Adrenal gland (tissue), 12 donors: ENCODE measurements around the gene FOSB. TPM values are rescaled to one million over a fixed set of nuclear protein-coding genes. Genes with fewer than 3 reads are reported as not detected.

Source experiments
- DNase-seq, 7 donors: peaks; one replicate each; pipeline ENCODE4 v3.0.0-alpha.2; 2019 to 2020
- H3K27ac ChIP-seq, 5 donors: fragments of 200-600 bp; sonication (generic) in 4 of 5; 1 replicate in 3 of 5; 2 replicates in 2 of 5; pipeline versions ENCODE4 v1.5.1 to v1.8.0; 2016 to 2020; ENCODE audit warnings: mild to moderate bottlenecking in 1 of 5
- H3K27me3 ChIP-seq: fragments of 200-600 bp; 2 replicates; pipeline ENCODE4 v1.8.0; 2021
- H3K36me3 ChIP-seq, 2 donors: fragments of 200-600 bp; replicated peaks in 1 of 2; 1 replicate in 1 of 2; 2 replicates in 1 of 2; pipeline versions ENCODE4 v1.5.1 to v1.8.0; 2018 to 2022
- H3K4me1 ChIP-seq, 2 donors: fragments of 200-600 bp; replicated peaks in 1 of 2; 1 replicate in 1 of 2; 2 replicates in 1 of 2; pipeline versions ENCODE4 v1.5.1 to v1.8.0; 2018 to 2021
- H3K4me3 ChIP-seq, 4 donors: fragments of 200-600 bp; sonication (generic) in 3 of 4; one replicate each; pipeline ENCODE4 v1.5.1; 2016 to 2018
- H3K9me3 ChIP-seq, 3 donors: fragments of 200-600 bp; sonication (generic) in 1 of 3; replicated peaks in 1 of 3; 1 replicate in 2 of 3; 2 replicates in 1 of 3; pipeline versions ENCODE4 v1.5.1 to v1.8.0; 2016 to 2021
- CTCF ChIP-seq, 6 experiments: fragments of 450-650 bp in 4 of 6; fragments of 200-600 bp in 2 of 6; sonication (generic) in 1 of 6; IDR thresholded peaks; 1 replicate in 5 of 6; 2 replicates in 1 of 6; pipeline versions ENCODE4 v1.5.1 to v1.8.0; 2016 to 2021; ENCODE audit warnings: antibody characterized with exemption in 6 of 6, mild to moderate bottlenecking in 2 of 6, moderate library complexity in 1 of 6
- POLR2A ChIP-seq, 2 donors: fragments of 450-650 bp; IDR thresholded peaks; one replicate each; pipeline ENCODE4 v1.6.1; 2017; ENCODE audit warnings: antibody characterized with exemption in 2 of 2, mild to moderate bottlenecking in 2 of 2, moderate library complexity in 1 of 2
- WGBS, 4 donors: extraction: QIAGEN DNeasy Blood & Tissue Kit in 2 of 4; methylation state at CpG; one replicate each; pipeline versions ENCODE4 v1.1.5 to v1.1.7; 2013 to 2017; 5-methylcytosine and 5-hydroxymethylcytosine counted together
- intact Hi-C, 2 donors: fragments of 100-400 bp; cut with DNase I; formaldehyde crosslinking; loops; one replicate each; pipeline versions ENCODE4 v1.14.1 to v1.15.0; 2022 to 2023
- polyA plus RNA-seq, 3 donors: library from polyadenylated mRNA; stranded (reverse); fragments of 200-250 nt in 2 of 3; fragments of 350-450 nt in 1 of 3; fragmentation: Illumina TruSeq in 1 of 3; extraction: RNeasy Lipid Tissue Mini Kit (QIAGEN cat#74804) in 1 of 3; gene quantifications; one replicate each; pipeline ENCODE4 v1.2.3, GENCODE V29; 2013 to 2014
- total RNA-seq, 9 donors: library from RNA; depleted of rRNA in 4 of 9; stranded (reverse); fragments of >200 nt in 4 of 9; fragments of 120-200 nt in 1 of 9; fragmentation: NEBNext Ultra II Directional in 1 of 9; extraction: Animal tissue kit (Norgen Biotek cat#: 25700) in 1 of 9; gene quantifications; one replicate each; pipeline versions ENCODE4 v1.1.0 to v1.2.4, GENCODE V29; 2013 to 2023
- donor health status: healthy with polysubstance abuse.
- donor health status: Bipolar disorder and iron deficiency.
- donor health status: DM: yes; HTN: yes; CAD: no.
- donor health status: DM: no; HTN: no; CAD: no.
- donor health status: DM: no; HTN: no; CAD: no.
- donor health status: DM: yes; HTN: yes; CAD: no.

Gene FOSB
- total and polyA plus RNA-seq, 12 donors, result 0.95 to 21.7 (median 3.6) TPM

- peak overlapping the region; percentile 18 to 95 (median 85) for H3K27ac ChIP-seq
Measured at GRCh38 chr19:45505151-45505995, 37.6 kb downstream of the FOSB start.

GRCh38 chr19:45505996-45506245 lies 38.1 kb downstream of the FOSB start:
- intact Hi-C loops, result no loop called here

More at GRCh38 chr19:45505151-45505995, 37.6 kb downstream of the FOSB start:
- 73 to 80% (median 77%) methylated on average over 7 to 8 of the region's 8 CpGs for WGBS, 4 donors
- intact Hi-C loops, result no loop called here
- Histone ChIP-seq H3K4me3 (no peak overlapping the region), H3K9me3 (no peaks in the 10 kb centered on the region), H3K4me1 (peaks cover 14 to 29% of the 10 kb centered on the region in 2 donors), H3K27me3 (no peaks in the 10 kb centered on the region), H3K36me3 (no peaks in the 10 kb centered on the region)
- TF ChIP-seq POLR2A (IDR thresholded peaks at IDR 0.05), result no peak
- no peak for TF ChIP-seq CTCF (IDR thresholded peaks at IDR 0.05)
- peak in 3 of 7 donors; percentile 36 to 64 (median 45) for DNase-seq

GRCh38 chr19:45506246-45506988 lies 38.6 kb downstream of the FOSB start:
- Histone ChIP-seq H3K9me3 (no peaks in the 10 kb centered on the region), H3K36me3 (no peaks in the 10 kb centered on the region), H3K27ac (peak overlapping the region; percentile 18 to 95 (median 85)), H3K27me3 (no peaks in the 10 kb centered on the region), H3K4me1 (peaks cover 15 to 33% of the 10 kb centered on the region in 2 donors), H3K4me3 (peak overlapping the region in 2 of 4 donors; percentile 68 to 98)
- TF ChIP-seq POLR2A (IDR thresholded peaks at IDR 0.05) (peak; percentile 51 to 65), CTCF (IDR thresholded peaks at IDR 0.05) (peak in 2 of 6 experiments; percentile 20 to 30)
- DNase-seq, result peak; percentile 94 to 97 (median 97)
- WGBS, 4 donors, result 0 to 13% (median 2%) methylated on average over 6 to 47 of the region's 47 CpGs
- intact Hi-C loops, result no loop called here

More at GRCh38 chr19:45505996-45506245, 38.1 kb downstream of the FOSB start:
- H3K27ac ChIP-seq, result peak overlapping the region; percentile 18 to 95 (median 85)
- H3K27me3 ChIP-seq, result no peaks in the 10 kb centered on the region
- WGBS, 4 donors, result 40 to 52% (median 45%) methylated on average over 5 of the region's 5 CpGs
- no peaks in the 10 kb centered on the region for H3K36me3 ChIP-seq
- H3K4me3 ChIP-seq, result peak overlapping the region in 1 of 4 donors; percentile 98
- peaks cover 15 to 32% of the 10 kb centered on the region in 2 donors for H3K4me1 ChIP-seq
- no peak for DNase-seq
- no peak for TF ChIP-seq CTCF (IDR thresholded peaks at IDR 0.05)
- TF ChIP-seq POLR2A (IDR thresholded peaks at IDR 0.05), result no peak
- no peaks in the 10 kb centered on the region for H3K9me3 ChIP-seq
